ENCODE data around the gene DLG3.

The DLG3 gene

GRCh38 chrX:70482300-70482699 lies 37.7 kb downstream of the DLG3 start:
- Histone ChIP-seq H3K27me3 (ENCODE audit: insufficient read depth, low read length) (no peaks in the 10 kb centered on the region), H4K20me1 (ENCODE audit: insufficient read depth, low read length) (no peaks in the 10 kb centered on the region), H3K9me3 (ENCODE audit: low read length) (no peaks in the 10 kb centered on the region), H2AFZ (ENCODE audit: low read length) (no peak overlapping the region), H3K4me1 (ENCODE audit: insufficient read depth, low read length, severe bottlenecking) (no peaks in the 10 kb centered on the region), H3K9ac (ENCODE audit: low read length) (no peak overlapping the region), H3K4me2 (ENCODE audit: low read length) (no peak overlapping the region), H3K4me3 (ENCODE audit: low read depth, low read length, poor library complexity, severe bottlenecking) (no peak overlapping the region), H3K36me3 (ENCODE audit: insufficient read depth, low read length) (peaks cover 2% of the 10 kb centered on the region; the same call in 1 of the 2 replicates), H3F3A (ENCODE audit: insufficient read depth, low read length) (no peaks in the 10 kb centered on the region), H3K27ac (ENCODE audit: low read depth, low read length, poor library complexity, severe bottlenecking) (no peak overlapping the region), H3K79me2 (ENCODE audit: insufficient read depth, low read length) (no peaks in the 10 kb centered on the region), H3K9me2 (ENCODE audit: low read depth, low read length) (no peaks in the 10 kb centered on the region)
- no peak for TF ChIP-seq CTCF (IDR thresholded peaks at IDR 0.05; ENCODE audit: low read length)
- no peak for TF ChIP-seq EZH2 (IDR thresholded peaks at IDR 0.05; ENCODE audit: borderline replicate concordance, low read length)

GRCh38 chrX:70485466-70485865 lies 40.8 kb downstream of the DLG3 start:
- Histone ChIP-seq H3K4me3 (ENCODE audit: low read depth, low read length, poor library complexity, severe bottlenecking) (no peak overlapping the region), H3K9me2 (ENCODE audit: low read depth, low read length) (no peaks in the 10 kb centered on the region), H3K9ac (ENCODE audit: low read length) (no peak overlapping the region), H3K4me1 (ENCODE audit: insufficient read depth, low read length, severe bottlenecking) (no peaks in the 10 kb centered on the region), H3K27me3 (ENCODE audit: insufficient read depth, low read length) (no peaks in the 10 kb centered on the region), H3K9me3 (ENCODE audit: low read length) (no peaks in the 10 kb centered on the region), H4K20me1 (ENCODE audit: insufficient read depth, low read length) (no peaks in the 10 kb centered on the region), H3K27ac (ENCODE audit: low read depth, low read length, poor library complexity, severe bottlenecking) (no peak overlapping the region), H3K36me3 (ENCODE audit: insufficient read depth, low read length) (peaks cover under 1% of the 10 kb centered on the region; the same call in 1 of the 2 replicates), H3F3A (ENCODE audit: insufficient read depth, low read length) (no peaks in the 10 kb centered on the region), H3K79me2 (ENCODE audit: insufficient read depth, low read length) (no peaks in the 10 kb centered on the region), H2AFZ (ENCODE audit: low read length) (no peak overlapping the region), H3K4me2 (ENCODE audit: low read length) (no peak overlapping the region)
- TF ChIP-seq CTCF (IDR thresholded peaks at IDR 0.05; ENCODE audit: low read length) = no peak
- no peak for TF ChIP-seq EZH2 (IDR thresholded peaks at IDR 0.05; ENCODE audit: borderline replicate concordance, low read length)

GRCh38 chrX:70488856-70489255 lies 44.2 kb downstream of the DLG3 start:
- H3K27me3 ChIP-seq (ENCODE audit: insufficient read depth, low read length) = no peaks in the 10 kb centered on the region
- H4K20me1 ChIP-seq (ENCODE audit: insufficient read depth, low read length) = no peaks in the 10 kb centered on the region
- H3K4me3 ChIP-seq (ENCODE audit: low read depth, low read length, poor library complexity, severe bottlenecking) = no peak overlapping the region
- H3K4me1 ChIP-seq (ENCODE audit: insufficient read depth, low read length, severe bottlenecking) = no peaks in the 10 kb centered on the region
- H3K79me2 ChIP-seq (ENCODE audit: insufficient read depth, low read length) = no peaks in the 10 kb centered on the region
- H3K4me2 ChIP-seq (ENCODE audit: low read length) = no peak overlapping the region
- H2AFZ ChIP-seq (ENCODE audit: low read length) = no peak overlapping the region
- TF ChIP-seq CTCF (IDR thresholded peaks at IDR 0.05; ENCODE audit: low read length) (no peak), EZH2 (IDR thresholded peaks at IDR 0.05; ENCODE audit: borderline replicate concordance, low read length) (no peak)
- H3K36me3 ChIP-seq (ENCODE audit: insufficient read depth, low read length) = peaks cover 13% of the 10 kb centered on the region
- no peak overlapping the region for H3K27ac ChIP-seq (ENCODE audit: low read depth, low read length, poor library complexity, severe bottlenecking)
- H3K9ac ChIP-seq (ENCODE audit: low read length) = no peak overlapping the region
- no peaks in the 10 kb centered on the region for H3K9me2 ChIP-seq (ENCODE audit: low read depth, low read length)
- H3K9me3 ChIP-seq (ENCODE audit: low read length) = no peaks in the 10 kb centered on the region
- H3F3A ChIP-seq (ENCODE audit: insufficient read depth, low read length) = no peaks in the 10 kb centered on the region
